Mucosa of rectum (tissue), 2 donors: Measurements from ENCODE around the gene MYO1F.

Source experiments
- H3K27ac ChIP-seq, 2 donors: one replicate each; pipeline ENCODE4 v1.7.0; 2013; ENCODE audit warnings: inconsistent platforms in 2 of 2, low read depth in 2 of 2, low read length in 2 of 2
- H3K27me3 ChIP-seq, 2 donors: one replicate each; pipeline ENCODE4 v1.7.0; 2013; ENCODE audit warnings: low read length in 2 of 2; ENCODE audit not compliant: control insufficient read depth in 2 of 2, insufficient read depth in 2 of 2
- H3K36me3 ChIP-seq, 2 donors: one replicate each; pipeline ENCODE4 v1.7.0; 2013; ENCODE audit warnings: low read length in 2 of 2; ENCODE audit not compliant: control insufficient read depth in 2 of 2, insufficient read depth in 2 of 2
- H3K4me1 ChIP-seq, 2 donors: one replicate each; pipeline ENCODE4 v1.7.0; 2013; ENCODE audit warnings: low read length in 2 of 2, mild to moderate bottlenecking in 1 of 2; ENCODE audit not compliant: control insufficient read depth in 2 of 2, insufficient read depth in 2 of 2
- H3K4me3 ChIP-seq, 2 donors: one replicate each; pipeline ENCODE4 v1.7.0; 2013; ENCODE audit warnings: low read length in 2 of 2
- H3K9ac ChIP-seq, 2 donors: one replicate each; pipeline ENCODE4 v1.7.0; 2013; ENCODE audit warnings: low read length in 2 of 2, low read depth in 1 of 2, mild to moderate bottlenecking in 1 of 2
- H3K9me3 ChIP-seq, 2 donors: one replicate each; pipeline ENCODE4 v1.7.0; 2013; ENCODE audit warnings: low read length in 2 of 2; ENCODE audit not compliant: control insufficient read depth in 2 of 2
- donor health status: healthy.
- donor health status: Normal muscosa, but diverticular disease.

Gene MYO1F

DNA sequence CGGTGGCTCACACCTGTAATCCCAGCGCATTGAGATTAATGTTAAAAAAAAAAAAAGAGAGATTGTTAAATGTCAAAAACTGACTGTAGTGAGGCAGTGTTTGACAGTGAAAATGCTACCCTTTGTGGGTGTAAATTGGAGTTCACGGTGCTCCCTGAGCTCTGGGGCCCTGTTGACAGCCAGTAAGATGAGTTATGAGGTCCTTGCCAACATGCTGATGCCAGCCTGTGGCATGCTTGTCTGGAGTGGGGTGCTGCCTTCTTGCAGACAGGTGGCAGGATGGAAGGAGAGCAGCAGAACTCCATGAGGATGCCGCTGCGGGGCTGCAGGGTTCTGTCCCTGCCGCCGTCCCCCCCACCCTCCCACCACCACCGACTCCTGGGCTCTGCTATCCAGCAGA is 100.7 kb downstream of the MYO1F start:
- Histone ChIP-seq H3K27ac (no peak overlapping the region), H3K27me3 (no peaks in the 10 kb centered on the region), H3K9ac (no peak overlapping the region), H3K36me3 (peaks cover 54 to 56% of the 10 kb centered on the region in 2 donors), H3K4me3 (no peak overlapping the region), H3K9me3 (no peaks in the 10 kb centered on the region), H3K4me1 (no peaks in the 10 kb centered on the region)

DNA sequence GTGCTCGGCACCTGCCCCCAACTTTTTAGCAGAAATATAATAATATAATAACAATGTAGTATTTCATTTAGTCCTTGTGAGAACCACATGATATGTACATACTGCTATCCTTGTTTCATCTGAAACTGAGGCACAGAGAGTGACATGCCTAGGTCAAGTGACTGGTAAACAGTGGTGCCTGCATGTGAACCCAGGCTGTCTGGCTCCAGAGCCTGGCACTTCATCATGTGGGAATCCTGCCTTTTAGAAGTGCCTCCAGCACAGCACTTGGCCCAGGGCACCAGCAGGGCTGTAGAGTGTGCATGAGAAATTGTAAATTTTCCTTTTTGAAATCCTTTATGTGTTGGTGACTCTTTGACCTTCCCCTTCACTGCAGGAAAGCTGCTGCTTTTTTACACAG is 102.2 kb downstream of the MYO1F start:
- Histone ChIP-seq H3K4me1 (no peaks in the 10 kb centered on the region), H3K27ac (no peak overlapping the region), H3K27me3 (no peaks in the 10 kb centered on the region), H3K4me3 (no peak overlapping the region), H3K9me3 (no peaks in the 10 kb centered on the region), H3K9ac (no peak overlapping the region), H3K36me3 (peaks cover 58 to 60% of the 10 kb centered on the region in 2 donors)

DNA sequence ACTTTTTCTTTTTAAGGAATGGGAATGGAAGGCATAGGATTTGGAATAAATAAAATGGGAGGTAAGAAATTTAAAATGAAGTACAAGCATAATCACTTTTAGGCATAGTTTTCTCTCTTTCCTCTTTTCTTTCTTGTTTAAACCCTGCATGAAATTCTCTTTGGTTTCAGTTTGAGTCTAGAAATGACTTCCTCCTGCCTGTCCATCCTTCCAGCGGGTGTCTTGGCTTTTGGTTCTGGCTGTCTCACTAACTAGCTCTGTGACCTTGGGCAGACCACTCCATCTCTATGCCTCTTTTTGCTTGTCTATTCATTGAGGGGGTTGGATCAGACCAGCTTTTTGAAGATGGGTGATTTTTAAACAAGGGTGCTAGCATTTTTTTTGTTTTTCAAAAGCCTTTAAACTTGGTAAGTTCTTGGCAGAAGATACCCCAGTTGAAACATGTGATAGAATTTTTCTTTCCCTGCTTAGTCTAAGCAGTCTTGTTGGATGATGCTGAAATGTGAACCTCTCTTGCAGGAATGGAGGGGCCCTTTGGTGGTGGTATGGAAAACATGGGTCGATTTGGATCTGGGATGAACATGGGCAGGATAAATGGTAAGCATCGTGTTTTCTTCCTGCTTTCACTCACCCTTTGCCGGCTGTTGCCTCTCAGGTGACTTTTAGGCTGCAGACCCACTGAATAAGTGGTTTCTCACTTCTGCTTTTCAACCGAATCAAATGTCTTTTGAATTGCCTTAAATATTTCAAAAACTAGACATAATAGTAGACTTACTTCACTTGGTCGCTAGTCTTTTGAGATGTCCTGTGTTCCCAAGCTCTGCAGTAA is 103.4 kb downstream of the MYO1F start:
- H3K4me3 ChIP-seq, result no peak overlapping the region
- H3K36me3 ChIP-seq, result peaks cover 67 to 71% of the 10 kb centered on the region in 2 donors
- no peaks in the 10 kb centered on the region for H3K9me3 ChIP-seq
- no peaks in the 10 kb centered on the region for H3K27me3 ChIP-seq
- H3K4me1 ChIP-seq, result no peaks in the 10 kb centered on the region
- H3K9ac ChIP-seq, result no peak overlapping the region
- H3K27ac ChIP-seq, result no peak overlapping the region
